DMS114 treated with DMSO at 0.1 percent for 48 hours (cell line): ENCODE data around the gene USH2A.

ENCODE experiments used
- DNase-seq: peaks from one replicate; lab custom pipeline; 2025; ENCODE audit not compliant: unreplicated experiment; lab: John Stamatoyannopoulos, UW

Gene USH2A

GRCh38 chr1:216422821-216423520 lies at the start of gene USH2A:
USH2A (minus strand) TSS chr1:216423448; CDS start chr1:216422336, 1,112 bp downstream.
- DNase-seq = no peak

GRCh38 chr1:216466162-216466801 lies 43.0 kb upstream of the USH2A start:
- DNase-seq = no peak

DNA sequence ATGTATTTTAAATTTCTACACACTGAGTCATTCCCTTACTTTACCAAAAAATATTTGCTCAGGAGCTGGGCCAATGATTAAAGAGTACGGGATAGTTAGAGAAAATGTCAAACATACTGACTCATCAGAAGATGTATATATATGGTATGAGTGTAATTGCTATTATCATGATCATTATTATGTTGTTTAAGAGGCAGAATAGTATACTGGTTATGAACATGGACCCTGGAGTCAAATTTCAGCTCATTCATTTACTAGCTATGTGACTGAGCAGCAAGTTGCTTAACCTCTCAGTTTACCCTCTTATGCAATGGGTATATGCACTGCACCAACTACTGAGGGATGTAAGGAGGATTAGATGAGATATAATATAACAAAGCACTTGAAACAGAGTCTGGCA lies 41.2 kb upstream of the USH2A start:
- DNase-seq = no peak

DNA sequence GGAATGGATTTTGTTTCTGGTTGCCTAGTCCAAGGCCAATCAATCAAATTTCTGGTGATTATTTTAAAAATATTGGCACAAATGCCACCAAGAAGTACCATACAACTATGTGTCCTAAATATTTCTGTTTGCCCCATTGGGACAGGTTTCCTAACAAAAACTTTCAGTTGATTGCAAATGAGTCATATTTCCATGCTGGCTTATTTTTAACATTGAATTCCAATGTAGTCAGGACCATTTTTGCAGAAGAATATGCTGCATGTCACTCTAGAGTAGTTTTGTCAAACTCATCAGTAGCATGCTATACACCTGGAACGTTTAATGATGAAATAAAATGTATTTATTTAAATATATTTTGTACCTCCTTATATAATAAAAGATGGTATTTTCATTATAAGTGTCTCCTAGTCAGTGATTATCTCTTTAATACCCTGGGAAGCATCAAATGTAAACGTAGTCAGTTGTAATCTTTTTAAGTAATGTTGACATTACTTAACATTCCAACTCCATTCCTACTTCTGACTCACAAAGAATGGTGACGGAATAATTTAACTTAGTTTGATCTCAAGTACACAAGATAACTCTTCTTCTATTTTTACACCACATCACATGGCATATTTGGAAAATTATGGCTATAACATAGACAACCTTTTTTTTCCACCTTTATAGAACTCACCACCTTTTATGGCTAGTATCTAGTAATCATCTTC lies 39.0 kb upstream of the USH2A start:
- DNase-seq = no peak

DNA sequence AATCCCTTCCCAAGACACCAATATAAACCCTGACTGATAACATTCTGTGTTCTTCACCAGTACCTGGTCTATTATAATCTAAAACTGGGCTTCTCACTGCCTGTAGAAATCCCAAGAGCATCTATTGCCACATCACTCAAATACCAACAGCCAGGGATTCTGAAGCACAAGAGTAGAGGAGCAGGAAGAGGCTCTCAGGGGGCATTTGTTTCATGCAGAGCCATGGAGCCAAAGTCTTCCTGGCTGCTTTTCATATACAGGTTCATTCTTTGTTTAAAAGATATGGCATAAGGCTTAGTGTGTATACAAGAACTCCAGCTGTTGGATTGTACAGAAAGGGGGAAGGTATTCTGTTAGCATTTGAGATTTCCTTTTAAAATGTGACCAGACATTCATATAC lies 38.2 kb upstream of the USH2A start:
- DNase-seq = no peak

GRCh38 chr1:216459651-216460207 lies 36.5 kb upstream of the USH2A start:
- DNase-seq = no peak

DNA sequence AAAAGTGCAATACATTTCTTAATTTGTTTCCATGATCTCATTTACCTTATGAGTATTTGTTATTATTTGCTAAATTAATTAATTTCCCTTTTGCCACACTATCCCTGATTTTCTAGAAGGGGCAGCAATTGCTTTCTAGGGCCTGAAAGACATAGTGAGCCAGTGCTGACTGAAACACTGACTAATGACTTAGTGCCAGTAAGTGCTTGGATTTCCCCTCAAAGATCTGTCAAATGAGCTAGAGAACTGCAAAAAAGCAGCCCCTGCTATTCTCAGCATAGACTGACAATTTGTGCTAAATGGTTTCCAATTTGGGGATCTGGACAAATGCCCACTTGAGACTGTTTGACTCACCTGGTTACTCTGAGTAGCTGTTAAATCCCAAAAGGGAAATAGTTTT lies 35.6 kb upstream of the USH2A start:
- no peak for DNase-seq

DNA sequence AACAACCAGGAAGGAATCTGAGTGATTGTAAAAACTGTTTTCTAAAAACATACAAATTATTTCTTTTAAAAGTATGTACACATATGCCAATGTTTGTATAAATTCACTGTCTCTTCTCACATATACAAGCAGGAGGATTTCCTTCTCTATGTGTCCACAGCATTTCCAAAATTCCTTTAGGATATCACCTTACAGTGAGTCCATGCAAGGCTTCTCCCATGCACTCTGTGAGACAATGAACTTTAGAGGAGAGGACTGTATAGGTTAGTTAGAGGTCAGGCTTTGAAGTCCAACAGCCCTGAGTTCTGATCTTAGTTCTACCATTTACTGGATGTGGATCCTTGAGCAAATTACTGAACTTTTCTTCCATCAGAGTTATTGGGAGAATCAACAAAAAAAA lies 34.1 kb upstream of the USH2A start:
- DNase-seq = no peak

DNA sequence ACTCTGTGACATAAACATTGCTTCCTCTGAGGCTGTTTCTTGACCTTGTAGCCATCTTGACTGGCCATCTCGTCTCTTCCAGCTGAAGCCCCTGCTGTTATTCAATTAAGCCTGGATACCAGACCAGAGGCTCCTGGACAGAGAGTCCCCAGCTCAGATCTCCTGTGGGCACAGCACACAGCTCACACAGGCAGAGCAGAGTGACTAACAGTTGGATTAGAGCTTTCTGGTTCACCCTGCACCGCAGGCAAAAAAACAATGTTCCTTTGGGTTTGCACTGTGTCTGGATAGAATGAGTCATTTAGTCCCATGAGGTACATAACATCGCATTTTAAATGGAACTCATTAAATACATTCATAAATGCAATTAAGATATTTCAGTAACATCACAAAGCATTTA lies 33.4 kb upstream of the USH2A start:
- no peak for DNase-seq

- no peak for DNase-seq
Measured at GRCh38 chr1:216453777-216454176, 30.5 kb upstream of the USH2A start.

GRCh38 chr1:216450227-216450626 lies 27.0 kb upstream of the USH2A start:
- no peak for DNase-seq

- DNase-seq = no peak
Measured at GRCh38 chr1:216448011-216448510, 24.8 kb upstream of the USH2A start.

- DNase-seq = no peak
Measured at GRCh38 chr1:216437603-216438002, 14.4 kb upstream of the USH2A start.

GRCh38 chr1:216434232-216434631 lies 11.0 kb upstream of the USH2A start:
- DNase-seq = no peak

- no peak for DNase-seq
Measured at GRCh38 chr1:216433175-216433574, 9.9 kb upstream of the USH2A start.

- DNase-seq = no peak
Measured at GRCh38 chr1:216430744-216431143, 7.5 kb upstream of the USH2A start.

GRCh38 chr1:216425577-216425976 lies 2.3 kb upstream of the USH2A start:
- DNase-seq = no peak

DNA sequence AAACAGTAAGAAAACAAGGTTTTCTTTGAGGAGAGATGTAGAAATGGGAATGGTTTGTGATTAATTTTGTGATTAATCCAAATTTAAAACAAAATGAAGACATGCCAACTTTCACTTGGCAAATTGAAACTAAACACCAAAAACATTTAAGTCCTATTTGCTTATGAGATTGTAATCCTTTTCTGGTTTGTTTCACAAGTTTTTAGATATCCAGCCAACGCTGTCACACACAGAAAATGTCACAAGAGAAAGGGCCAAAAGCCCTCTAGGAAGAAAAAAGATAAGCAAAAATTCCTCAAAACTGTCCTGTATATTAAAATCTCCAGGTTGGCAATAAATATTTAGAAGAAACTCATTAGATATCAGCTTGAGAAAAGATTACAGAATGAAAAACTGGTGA lies 2.5 kb downstream of the USH2A start:
- DNase-seq = no peak

- no peak for DNase-seq
Measured at GRCh38 chr1:216420263-216420662, 3.0 kb downstream of the USH2A start.

DNA sequence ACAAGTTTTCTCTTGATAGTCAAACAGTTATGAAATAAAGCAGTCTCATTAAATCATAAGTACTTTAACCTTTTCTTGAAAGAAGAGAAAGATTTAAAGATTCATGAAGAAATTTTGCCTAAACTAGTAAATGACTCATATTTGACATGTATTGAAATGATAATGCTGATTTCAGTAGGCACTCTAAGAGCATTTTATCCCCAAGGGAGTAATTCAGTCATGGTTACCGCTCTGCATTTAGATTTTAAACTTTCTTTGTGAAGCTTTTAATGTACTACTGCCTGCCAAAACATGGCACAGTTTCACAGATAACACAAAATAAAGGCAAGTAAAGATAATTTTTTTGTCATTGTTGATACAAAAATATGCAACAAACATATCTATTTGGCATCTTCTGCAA lies 6.8 kb downstream of the USH2A start:
- no peak for DNase-seq

GRCh38 chr1:216410026-216410425 lies 13.2 kb downstream of the USH2A start:
- no peak for DNase-seq

- DNase-seq = no peak
Measured at GRCh38 chr1:216390956-216391355, 32.3 kb downstream of the USH2A start.
